ENCODE data around the gene CDC42BPG.

Gene CDC42BPG, protein sequence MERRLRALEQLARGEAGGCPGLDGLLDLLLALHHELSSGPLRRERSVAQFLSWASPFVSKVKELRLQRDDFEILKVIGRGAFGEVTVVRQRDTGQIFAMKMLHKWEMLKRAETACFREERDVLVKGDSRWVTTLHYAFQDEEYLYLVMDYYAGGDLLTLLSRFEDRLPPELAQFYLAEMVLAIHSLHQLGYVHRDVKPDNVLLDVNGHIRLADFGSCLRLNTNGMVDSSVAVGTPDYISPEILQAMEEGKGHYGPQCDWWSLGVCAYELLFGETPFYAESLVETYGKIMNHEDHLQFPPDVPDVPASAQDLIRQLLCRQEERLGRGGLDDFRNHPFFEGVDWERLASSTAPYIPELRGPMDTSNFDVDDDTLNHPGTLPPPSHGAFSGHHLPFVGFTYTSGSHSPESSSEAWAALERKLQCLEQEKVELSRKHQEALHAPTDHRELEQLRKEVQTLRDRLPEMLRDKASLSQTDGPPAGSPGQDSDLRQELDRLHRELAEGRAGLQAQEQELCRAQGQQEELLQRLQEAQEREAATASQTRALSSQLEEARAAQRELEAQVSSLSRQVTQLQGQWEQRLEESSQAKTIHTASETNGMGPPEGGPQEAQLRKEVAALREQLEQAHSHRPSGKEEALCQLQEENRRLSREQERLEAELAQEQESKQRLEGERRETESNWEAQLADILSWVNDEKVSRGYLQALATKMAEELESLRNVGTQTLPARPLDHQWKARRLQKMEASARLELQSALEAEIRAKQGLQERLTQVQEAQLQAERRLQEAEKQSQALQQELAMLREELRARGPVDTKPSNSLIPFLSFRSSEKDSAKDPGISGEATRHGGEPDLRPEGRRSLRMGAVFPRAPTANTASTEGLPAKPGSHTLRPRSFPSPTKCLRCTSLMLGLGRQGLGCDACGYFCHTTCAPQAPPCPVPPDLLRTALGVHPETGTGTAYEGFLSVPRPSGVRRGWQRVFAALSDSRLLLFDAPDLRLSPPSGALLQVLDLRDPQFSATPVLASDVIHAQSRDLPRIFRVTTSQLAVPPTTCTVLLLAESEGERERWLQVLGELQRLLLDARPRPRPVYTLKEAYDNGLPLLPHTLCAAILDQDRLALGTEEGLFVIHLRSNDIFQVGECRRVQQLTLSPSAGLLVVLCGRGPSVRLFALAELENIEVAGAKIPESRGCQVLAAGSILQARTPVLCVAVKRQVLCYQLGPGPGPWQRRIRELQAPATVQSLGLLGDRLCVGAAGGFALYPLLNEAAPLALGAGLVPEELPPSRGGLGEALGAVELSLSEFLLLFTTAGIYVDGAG (N-terminal part only)

DNA sequence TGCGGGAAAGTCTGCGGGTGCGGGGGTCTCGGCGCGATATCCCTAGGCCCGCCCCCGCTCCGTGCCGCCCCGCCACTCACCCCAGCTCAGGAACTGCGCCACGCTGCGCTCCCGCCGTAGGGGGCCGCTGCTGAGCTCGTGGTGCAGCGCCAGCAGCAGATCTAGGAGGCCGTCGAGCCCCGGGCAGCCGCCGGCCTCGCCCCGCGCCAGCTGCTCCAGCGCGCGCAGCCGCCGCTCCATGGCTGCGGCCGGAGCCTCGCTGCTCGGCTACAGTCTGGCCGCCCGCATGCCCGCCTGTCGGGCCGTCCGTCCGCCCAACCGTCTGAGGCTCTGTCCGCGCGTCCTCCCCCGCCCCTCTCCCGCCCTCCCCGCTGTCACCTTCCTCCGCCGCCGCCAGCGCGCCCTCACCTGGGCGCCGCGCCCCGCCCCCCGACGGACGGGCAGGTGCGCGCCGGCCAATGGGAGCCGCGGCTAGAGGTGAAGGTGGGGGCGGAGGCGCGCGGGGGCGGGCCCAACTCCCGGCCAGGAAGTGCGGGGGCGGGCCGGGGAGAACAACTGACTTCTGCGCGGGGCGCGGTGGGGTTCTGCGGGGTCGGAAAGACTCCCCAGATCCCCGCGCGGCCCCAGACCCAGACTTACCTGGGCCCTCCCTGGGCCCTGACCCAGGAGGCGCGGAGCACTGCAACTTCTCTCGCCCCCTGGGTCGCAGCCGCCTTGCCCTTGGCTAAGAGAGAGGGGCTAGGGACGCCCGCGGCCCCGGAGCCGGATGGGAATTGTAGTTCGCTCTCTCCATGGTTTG, at the start of gene CDC42BPG:
TSS of gene CDC42BPG (minus strand) at position 324 of the 799 bp plus-strand sequence. CDS start at position 240, 84 bp downstream.
- peak in 33 of 42 donors; percentile 12 to 73 (median 46) for DNase-seq

DNA sequence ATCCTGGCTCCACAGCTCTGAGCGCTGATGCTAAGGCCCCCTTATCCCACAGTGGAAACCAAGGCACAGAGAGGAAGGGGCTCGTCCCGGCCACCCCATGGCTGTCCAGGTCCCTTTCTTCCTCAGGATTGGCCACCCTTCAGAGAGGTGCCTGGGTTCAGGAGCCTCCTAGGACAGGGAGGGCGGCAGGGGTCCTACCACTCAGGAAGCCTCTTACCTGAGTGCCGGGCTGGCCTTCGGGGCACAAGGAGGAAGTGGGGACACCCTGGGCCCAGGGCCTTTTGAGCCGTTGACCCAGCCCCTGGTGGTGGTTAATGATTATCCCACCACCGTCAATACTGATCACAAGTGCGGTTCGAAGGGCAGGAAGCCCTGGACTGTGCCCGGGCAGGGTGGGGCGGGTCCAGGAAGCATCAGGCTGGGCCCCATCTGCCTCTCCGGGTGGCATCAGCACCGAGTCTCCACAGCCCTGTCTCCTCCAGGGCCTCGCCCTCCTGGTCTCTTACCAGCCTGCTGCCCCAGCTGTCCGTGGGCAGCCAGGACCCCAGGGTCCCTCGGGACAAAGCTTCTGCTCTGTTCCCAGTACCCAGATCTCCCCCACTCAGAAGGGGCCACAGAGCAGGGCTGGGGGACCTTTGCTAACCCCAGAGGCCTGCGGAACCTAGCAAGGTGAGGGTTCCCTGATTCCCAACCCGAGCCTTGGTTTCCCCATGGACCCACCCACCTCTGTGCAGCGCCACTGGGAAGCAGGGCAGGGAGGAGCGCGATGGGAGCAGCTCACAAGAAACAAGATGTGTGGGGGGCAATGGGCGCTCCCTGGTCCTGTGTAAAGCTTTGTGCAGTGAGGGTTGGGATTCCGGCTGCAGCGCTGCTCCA, 49.0 kb upstream of the CDC42BPG start:
- DNase-seq: no peak
- intact Hi-C loops (cut with DNase I): no loop called here

More for the DNA sequence above, at the start of gene CDC42BPG:
- intact Hi-C loops (cut with DNase I): no loop called here

DNA sequence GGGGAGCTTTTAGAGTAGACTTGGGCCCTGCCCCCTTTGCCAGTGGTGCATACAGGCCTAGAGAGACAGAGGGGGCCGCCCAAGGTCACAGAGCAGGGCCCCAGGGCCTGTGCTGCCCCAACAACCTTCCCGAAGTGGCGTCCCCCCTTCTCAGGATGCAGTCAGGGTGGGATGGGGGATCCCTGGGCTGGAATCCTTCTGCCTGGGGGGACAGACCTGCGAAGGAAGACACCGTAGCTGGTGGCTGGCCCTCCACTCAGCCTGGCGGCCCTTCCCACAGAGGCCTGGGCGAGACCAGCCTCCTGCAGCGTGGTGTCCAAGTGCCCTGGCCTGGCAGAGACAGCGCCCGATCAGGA, 48.4 kb upstream of the CDC42BPG start:
- no peak for DNase-seq
- intact Hi-C loops (cut with DNase I): no loop called here

DNA sequence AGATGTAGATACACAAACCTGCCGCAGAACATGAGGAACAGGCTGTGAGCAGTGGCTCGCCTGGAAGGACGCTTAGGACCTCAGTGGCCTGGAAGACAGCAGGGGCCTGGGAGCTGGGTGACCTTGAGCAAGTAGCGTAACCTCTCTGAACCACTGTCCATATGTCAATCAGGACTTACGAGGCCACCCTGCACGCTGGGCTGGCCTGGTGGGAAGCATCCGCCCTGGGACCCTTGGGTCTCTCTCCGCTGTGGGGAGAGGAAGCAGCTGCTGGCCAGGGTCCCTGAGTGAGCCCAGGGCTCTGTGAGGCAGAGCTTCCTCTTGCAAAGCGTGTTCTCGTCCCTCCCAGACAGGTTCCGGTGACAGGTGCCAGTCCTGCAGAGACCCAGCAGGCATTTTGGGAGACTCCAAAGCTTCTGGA, 48.0 kb upstream of the CDC42BPG start:
- intact Hi-C loops (cut with DNase I): no loop called here
- no peak for DNase-seq

DNA sequence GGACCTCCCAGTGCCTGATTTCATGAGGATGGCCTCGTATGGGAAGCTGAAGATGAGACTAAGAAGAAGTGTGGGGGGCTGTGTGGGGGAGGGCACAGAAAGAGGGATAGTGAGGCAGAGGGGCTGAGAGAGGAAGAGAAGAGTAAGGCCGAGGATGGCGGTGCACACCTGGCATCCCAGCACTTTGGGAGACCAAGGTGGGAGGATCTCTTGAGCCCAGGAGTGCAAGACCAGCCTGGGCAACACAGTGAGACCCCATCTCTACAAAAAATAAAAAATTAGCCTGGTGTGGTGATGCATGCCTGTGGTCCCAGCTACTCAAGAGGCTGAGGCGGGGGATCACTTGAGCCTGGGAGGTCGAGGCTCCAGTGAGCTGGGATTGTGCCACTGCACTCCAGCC, 47.4 kb upstream of the CDC42BPG start:
- DNase-seq: no peak
- intact Hi-C loops (cut with DNase I): no loop called here

DNA sequence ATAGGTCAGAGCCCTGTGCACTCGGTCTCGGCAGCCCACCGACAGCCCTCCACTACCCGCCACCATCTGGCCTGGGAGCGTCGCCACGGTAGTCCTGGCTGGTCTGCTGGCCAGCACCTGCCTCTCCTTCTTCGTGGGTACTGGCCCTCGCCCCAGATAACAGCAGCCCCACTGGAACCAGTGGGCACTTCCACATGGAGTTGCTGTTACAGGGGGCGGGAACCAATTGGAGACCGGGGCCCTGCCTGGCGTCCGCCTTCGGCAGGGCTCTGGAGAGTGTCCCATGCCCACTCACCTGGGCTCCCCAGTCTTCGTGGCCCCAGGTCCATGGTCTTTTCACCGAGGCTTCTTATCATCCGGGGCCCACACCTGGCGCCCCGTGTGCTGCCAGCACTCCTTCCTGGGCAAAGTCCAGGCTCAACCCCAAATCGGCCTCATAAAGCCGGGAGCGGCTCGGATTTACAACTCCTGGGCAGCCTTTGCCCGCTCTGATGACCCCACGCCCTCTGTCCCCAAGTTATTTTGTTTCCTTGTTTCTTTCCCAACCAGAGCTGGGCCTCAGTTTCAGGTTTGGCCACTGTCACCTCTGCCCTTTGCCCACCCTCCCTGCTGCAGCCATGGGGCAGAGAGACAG, 46.9 kb upstream of the CDC42BPG start:
- DNase-seq: no peak
- intact Hi-C loops (cut with DNase I): no loop called here

DNA sequence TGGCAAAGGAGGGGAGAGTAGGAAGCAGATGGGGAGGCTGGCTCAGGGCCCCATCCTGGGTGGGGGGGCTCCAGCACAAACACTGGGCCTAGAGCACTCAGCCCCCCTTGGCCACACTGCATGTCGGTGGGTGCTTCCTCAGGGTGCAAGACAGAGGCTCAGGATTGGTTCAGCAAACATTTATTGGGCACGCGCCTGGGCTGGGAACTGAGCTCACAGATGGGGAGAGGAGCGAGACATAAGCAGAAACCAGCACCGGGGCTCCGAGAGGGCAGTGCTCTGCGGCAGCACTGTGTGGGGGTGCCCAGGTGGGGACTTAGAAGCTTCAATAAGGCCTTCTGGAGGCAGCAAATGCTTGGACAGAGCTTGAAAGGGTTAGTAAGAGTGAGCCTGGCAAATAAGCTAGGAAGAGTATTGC, 46.1 kb upstream of the CDC42BPG start:
- DNase-seq: no peak
- intact Hi-C loops (cut with DNase I): no loop called here

DNA sequence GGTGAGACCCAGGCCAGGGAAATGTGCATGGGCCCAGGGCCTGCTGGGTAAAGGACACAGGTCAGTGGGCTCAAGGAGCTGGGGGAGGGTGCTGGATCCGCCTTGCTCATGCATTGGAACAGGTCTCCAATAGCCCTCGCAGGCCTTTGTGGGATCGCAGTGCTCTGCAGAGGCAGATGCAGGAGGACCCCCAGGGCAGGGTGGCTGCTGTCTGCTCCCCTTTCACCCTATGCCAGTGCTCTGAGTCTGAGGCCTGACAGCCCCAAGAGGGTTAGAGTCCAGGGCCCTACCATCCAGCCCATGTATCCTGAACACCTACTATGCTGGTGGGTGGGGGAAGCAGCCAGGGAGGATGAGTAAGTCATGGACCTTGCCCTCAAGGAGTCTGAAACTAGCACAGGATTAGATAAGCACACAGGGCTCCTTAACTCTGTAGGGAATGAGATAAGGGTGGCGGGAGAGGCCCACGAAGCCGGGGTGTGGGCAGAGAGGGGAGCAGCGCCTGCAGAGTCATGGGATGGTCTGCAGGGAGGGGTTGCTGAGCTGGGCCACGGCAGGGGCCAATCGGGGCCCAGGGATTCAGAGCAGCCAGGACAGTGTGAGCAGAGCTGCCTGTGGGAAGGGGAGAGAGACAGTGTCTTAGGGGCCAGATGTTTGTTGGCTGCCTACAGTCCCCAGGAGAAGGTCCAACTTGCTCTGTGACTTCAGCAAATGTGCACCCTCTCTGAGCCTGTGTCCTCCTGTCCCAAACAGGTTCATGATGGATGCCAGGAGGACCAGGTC, 44.5 kb upstream of the CDC42BPG start:
- DNase-seq: no peak

DNA sequence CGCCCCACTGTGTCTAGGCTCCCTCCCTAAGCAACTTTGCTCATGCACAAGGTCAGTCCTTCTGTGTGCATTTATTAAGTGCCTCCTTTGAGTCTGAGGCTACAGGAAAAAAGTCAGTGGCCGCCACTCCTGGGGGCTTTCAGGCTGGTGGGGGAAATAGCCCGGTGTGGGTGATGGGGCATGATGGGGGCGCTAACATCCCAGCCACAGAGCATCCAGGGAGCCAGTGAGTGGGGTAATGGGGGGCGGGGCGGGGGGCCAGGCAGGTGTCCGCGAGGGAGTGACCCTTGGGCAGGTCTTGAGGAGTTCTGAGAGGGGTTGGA, 43.9 kb upstream of the CDC42BPG start:
- intact Hi-C loops (cut with DNase I): loop anchor here (2.0 kb wide), 1 partner anchor 42 kb away; no protein-coding TSS in a partner anchor
- DNase-seq: no peak

More for the DNA sequence above, 44.5 kb upstream of the CDC42BPG start:
- intact Hi-C loops (cut with DNase I): loop anchor here (2.0 kb wide), 1 partner anchor 42 kb away; no protein-coding TSS in a partner anchor

DNA sequence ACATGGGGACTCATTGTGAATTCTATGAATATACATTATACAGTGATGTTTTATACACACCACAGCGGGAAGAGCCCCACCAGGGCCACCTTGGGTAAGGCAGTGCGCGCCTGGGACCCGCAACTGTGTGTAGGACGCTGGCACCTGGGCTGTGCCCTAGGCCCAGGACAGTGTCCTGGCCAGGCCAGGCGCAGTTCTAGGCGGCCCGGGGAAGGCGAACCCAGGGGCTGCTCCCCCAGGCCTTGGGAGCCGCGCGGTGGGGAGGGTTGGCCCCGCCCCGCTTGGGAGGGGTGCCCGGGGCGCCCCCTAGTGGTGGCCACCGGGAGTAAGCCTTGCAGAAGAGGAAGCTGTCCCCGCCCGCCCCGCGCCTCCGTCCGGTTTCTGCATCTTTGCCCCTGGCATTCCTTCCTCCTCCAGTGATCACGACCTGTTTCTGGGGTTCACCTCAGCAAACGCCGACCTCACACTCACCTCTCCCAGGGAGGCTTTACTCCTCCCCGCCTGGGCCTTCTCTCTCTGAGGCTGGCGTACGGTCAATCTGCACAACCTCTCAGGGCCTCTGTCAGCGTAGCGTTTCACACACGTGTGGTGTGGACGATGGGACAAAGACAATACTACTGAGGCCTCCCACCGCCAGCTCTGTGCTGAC, 43.4 kb upstream of the CDC42BPG start:
- intact Hi-C loops (cut with DNase I): loop anchor here (2.0 kb wide), 1 partner anchor 41 kb away; no protein-coding TSS in a partner anchor

DNA sequence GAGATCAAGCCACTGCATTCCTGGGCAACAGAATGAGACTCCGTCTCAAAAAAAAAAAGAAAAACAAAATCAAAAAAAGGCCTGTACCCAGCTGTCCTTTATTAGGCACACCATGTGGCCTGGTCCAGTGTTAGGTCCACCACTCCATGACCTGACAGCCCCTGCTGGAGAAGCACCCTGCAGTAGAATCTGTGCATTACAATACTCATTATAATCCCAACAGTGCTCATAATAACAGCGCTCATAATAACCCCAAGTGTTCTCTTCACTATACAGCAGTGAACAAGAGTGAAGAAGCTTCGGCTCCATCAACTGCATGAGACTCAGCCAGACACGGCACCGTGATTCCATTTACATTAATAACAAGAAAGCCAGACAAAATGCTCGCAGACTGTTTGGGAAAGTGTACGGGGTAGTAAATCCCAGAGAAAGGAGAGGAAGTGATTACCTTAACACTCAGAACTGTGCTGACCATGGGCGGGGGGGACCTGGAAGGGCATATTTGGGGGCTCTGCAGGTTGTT, 42.8 kb upstream of the CDC42BPG start:
- DNase-seq: no peak

More for the DNA sequence above, 43.4 kb upstream of the CDC42BPG start:
- DNase-seq: peak; percentile 52 to 94 (median 86)

DNA sequence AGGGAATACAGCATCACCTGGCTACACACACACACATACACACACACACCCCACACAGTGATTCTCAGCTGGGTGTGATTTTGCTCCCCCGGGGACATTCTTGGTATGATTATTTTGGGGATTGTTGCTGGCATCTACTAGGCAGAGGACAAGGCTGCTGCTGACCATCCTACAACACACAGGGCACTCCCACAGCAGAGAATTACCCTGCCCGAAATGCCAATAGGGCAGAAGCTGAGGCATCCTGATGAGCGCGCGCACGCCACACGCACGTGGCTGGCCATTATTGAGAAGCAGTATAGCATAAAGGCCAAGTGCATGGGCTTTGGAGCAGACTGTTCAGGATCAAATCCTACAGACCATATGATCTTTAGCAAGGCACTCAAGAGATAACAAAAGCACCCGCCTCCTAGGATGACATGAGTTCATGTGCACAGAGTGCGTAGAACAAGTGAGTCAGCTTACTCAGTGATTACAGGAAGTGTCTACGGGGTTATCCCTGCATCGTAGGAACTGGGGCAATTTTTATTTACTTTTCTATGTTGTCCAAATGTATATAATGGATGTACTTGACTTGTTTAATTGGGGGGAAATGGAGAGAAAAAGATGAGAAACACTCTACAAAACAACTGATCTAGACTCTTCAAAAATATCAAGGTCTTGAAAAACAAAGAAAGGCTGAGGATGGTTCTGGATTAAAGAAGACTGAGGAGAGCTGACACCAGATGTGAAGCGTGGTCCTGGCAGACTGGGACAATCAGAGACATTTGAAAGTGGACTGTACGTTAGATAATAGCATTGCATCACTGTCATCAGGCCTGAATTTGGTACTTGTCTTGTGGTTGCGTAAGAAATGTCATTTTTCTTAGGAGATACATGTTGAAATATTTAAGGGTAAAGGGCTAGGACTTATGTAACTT, 41.2 kb upstream of the CDC42BPG start:
- intact Hi-C loops (cut with DNase I): no loop called here
- no peak for DNase-seq

More for the DNA sequence above, 42.8 kb upstream of the CDC42BPG start:
- intact Hi-C loops (cut with DNase I): no loop called here

DNA sequence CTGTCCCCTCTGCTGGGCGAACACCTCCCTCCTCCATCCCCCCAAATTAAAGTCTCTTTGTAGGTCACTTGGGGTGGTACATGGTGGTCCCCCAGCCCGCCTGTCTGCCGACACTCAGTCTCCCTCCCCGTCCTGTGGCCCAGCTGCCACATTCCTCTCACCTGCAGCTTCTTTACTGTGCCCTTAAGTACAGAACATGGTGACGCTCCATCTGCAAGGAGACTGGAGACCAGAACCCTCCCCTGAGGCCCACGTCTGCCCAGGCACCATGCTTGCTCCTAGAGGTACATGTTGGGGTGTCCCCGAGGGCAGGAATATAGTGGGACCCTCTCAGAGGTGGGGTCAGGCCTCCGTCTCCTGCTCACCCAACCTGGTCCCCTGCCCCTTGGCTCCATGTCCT, 39.6 kb upstream of the CDC42BPG start:
- no peak for DNase-seq
- intact Hi-C loops (cut with DNase I): no loop called here

DNA sequence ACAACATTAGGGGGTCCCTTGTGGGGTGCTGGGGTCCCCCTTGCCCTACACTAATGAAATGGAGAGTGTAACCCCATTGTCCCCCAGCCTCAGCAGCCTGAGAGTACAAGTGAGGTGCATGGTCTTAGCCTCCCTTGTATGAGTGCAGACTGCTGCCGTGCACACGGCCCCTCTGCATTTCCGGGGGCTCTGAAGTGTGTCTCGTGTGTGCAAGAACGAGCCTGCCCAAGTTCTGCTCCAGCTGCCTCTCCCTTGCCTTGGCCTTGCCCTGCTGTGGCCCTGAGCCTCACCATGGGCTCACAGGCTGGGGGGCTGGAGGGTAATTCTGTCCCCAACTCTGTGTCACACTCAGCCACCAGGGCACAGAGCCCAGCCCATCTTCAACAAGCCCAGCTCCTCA, 39.1 kb upstream of the CDC42BPG start:
- intact Hi-C loops (cut with DNase I): no loop called here
- DNase-seq: no peak
